ENCODE data around the gene ADGRE1.

The ADGRE1 gene

GRCh38 chr19:6886277-6886897, 992 bp upstream of the ADGRE1 start:
- H3K27me3 ChIP-seq (ENCODE audit: control insufficient read depth, insufficient read depth, low read length): no peaks in the 10 kb centered on the region; the same call in 1 of the 2 replicates

GRCh38 chr19:6888967-6889366, 1.6 kb downstream of the ADGRE1 start:
- H3K4me3 ChIP-seq (ENCODE audit: low read depth, low read length): no peak overlapping the region
- no peak overlapping the region for H3K9ac ChIP-seq (ENCODE audit: low read length)
- peaks cover 4% of the 10 kb centered on the region; the same call in 1 of the 2 replicates for H3K27me3 ChIP-seq (ENCODE audit: control insufficient read depth, insufficient read depth, low read length)
- no peak overlapping the region for H3K27ac ChIP-seq (ENCODE audit: low read depth, low read length)
- H3K36me3 ChIP-seq (ENCODE audit: control insufficient read depth, insufficient read depth, low read length): no peaks in the 10 kb centered on the region
- H3K4me1 ChIP-seq (ENCODE audit: control insufficient read depth, insufficient read depth, low read length): no peaks in the 10 kb centered on the region
- H3K9me3 ChIP-seq (ENCODE audit: control insufficient read depth, insufficient read depth, low read depth, low read length): peaks cover 36% of the 10 kb centered on the region; the same call in 1 of the 2 replicates

More at GRCh38 chr19:6886277-6886897, 992 bp upstream of the ADGRE1 start:
- H3K9ac ChIP-seq (ENCODE audit: low read length): no peak overlapping the region
- H3K27ac ChIP-seq (ENCODE audit: low read depth, low read length): no peak overlapping the region
- H3K4me1 ChIP-seq (ENCODE audit: control insufficient read depth, insufficient read depth, low read length): no peaks in the 10 kb centered on the region
- no peak overlapping the region for H3K4me3 ChIP-seq (ENCODE audit: low read depth, low read length)
- peaks cover 23% of the 10 kb centered on the region; the same call in 1 of the 2 replicates for H3K9me3 ChIP-seq (ENCODE audit: control insufficient read depth, insufficient read depth, low read depth, low read length)
- H3K36me3 ChIP-seq (ENCODE audit: control insufficient read depth, insufficient read depth, low read length): no peaks in the 10 kb centered on the region

- H3K4me3 ChIP-seq (ENCODE audit: low read depth, low read length): no peak overlapping the region
- no peaks in the 10 kb centered on the region for H3K36me3 ChIP-seq (ENCODE audit: control insufficient read depth, insufficient read depth, low read length)
- no peaks in the 10 kb centered on the region for H3K4me1 ChIP-seq (ENCODE audit: control insufficient read depth, insufficient read depth, low read length)
- no peak overlapping the region for H3K27ac ChIP-seq (ENCODE audit: low read depth, low read length)
- H3K9me3 ChIP-seq (ENCODE audit: control insufficient read depth, insufficient read depth, low read depth, low read length): peaks cover 51% of the 10 kb centered on the region
- peaks cover 4% of the 10 kb centered on the region; the same call in 1 of the 2 replicates for H3K27me3 ChIP-seq (ENCODE audit: control insufficient read depth, insufficient read depth, low read length)
- no peak overlapping the region for H3K9ac ChIP-seq (ENCODE audit: low read length)
Observed at GRCh38 chr19:6890401-6890913, 3.1 kb downstream of the ADGRE1 start.

- no peak overlapping the region for H3K9ac ChIP-seq (ENCODE audit: low read length)
- H3K27me3 ChIP-seq (ENCODE audit: control insufficient read depth, insufficient read depth, low read length): peaks cover 4% of the 10 kb centered on the region; the same call in 1 of the 2 replicates
- H3K4me3 ChIP-seq (ENCODE audit: low read depth, low read length): no peak overlapping the region
- H3K27ac ChIP-seq (ENCODE audit: low read depth, low read length): no peak overlapping the region
- H3K9me3 ChIP-seq (ENCODE audit: control insufficient read depth, insufficient read depth, low read depth, low read length): peaks cover 56% of the 10 kb centered on the region
- H3K36me3 ChIP-seq (ENCODE audit: control insufficient read depth, insufficient read depth, low read length): no peaks in the 10 kb centered on the region
- no peaks in the 10 kb centered on the region for H3K4me1 ChIP-seq (ENCODE audit: control insufficient read depth, insufficient read depth, low read length)
Observed at GRCh38 chr19:6890938-6891337, 3.6 kb downstream of the ADGRE1 start.

- no peak overlapping the region for H3K27ac ChIP-seq (ENCODE audit: low read depth, low read length)
- H3K36me3 ChIP-seq (ENCODE audit: control insufficient read depth, insufficient read depth, low read length): no peaks in the 10 kb centered on the region
- no peak overlapping the region for H3K9ac ChIP-seq (ENCODE audit: low read length)
- H3K4me3 ChIP-seq (ENCODE audit: low read depth, low read length): no peak overlapping the region
- peaks cover 4% of the 10 kb centered on the region; the same call in 1 of the 2 replicates for H3K27me3 ChIP-seq (ENCODE audit: control insufficient read depth, insufficient read depth, low read length)
- H3K4me1 ChIP-seq (ENCODE audit: control insufficient read depth, insufficient read depth, low read length): no peaks in the 10 kb centered on the region
- peaks cover 57% of the 10 kb centered on the region for H3K9me3 ChIP-seq (ENCODE audit: control insufficient read depth, insufficient read depth, low read depth, low read length)
Observed at GRCh38 chr19:6891761-6892385, 4.5 kb downstream of the ADGRE1 start.

DNA sequence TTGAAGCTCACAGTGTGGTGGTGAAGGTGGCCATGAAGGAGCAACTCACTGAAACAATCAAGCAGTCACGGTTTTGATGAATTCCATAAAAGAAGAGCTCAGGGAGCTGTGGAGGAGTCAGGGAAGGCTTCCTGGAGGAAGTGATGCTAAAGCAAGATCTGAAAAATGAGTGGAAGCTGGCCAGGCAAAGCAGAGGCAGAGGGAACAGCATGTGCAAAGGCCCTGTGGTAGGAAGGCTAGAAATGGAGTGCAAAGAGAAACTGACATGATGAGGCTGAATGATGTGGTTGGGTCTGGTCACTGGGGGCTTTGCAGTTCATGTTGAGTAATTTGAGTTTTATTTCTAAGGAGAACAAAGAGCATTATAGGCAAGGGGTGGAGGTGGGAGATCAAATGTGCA, 6.9 kb downstream of the ADGRE1 start:
- Histone ChIP-seq H3K4me3 (ENCODE audit: low read depth, low read length) (no peak overlapping the region), H3K9me3 (ENCODE audit: control insufficient read depth, insufficient read depth, low read depth, low read length) (peaks cover 52% of the 10 kb centered on the region), H3K9ac (ENCODE audit: low read length) (no peak overlapping the region)

GRCh38 chr19:6903446-6903845, 16.1 kb downstream of the ADGRE1 start:
- Histone ChIP-seq H3K4me1 (ENCODE audit: control insufficient read depth, insufficient read depth, low read length) (no peaks in the 10 kb centered on the region), H3K27me3 (ENCODE audit: control insufficient read depth, insufficient read depth, low read length) (no peaks in the 10 kb centered on the region; the same call in 1 of the 2 replicates), H3K27ac (ENCODE audit: low read depth, low read length) (no peak overlapping the region), H3K9me3 (ENCODE audit: control insufficient read depth, insufficient read depth, low read depth, low read length) (peaks cover 68% of the 10 kb centered on the region), H3K36me3 (ENCODE audit: control insufficient read depth, insufficient read depth, low read length) (no peaks in the 10 kb centered on the region), H3K9ac (ENCODE audit: low read length) (no peak overlapping the region), H3K4me3 (ENCODE audit: low read depth, low read length) (no peak overlapping the region)

More for the DNA sequence above, 6.9 kb downstream of the ADGRE1 start:
- Histone ChIP-seq H3K36me3 (ENCODE audit: control insufficient read depth, insufficient read depth, low read length) (no peaks in the 10 kb centered on the region), H3K27me3 (ENCODE audit: control insufficient read depth, insufficient read depth, low read length) (peaks cover 4% of the 10 kb centered on the region; the same call in 1 of the 2 replicates), H3K27ac (ENCODE audit: low read depth, low read length) (no peak overlapping the region), H3K4me1 (ENCODE audit: control insufficient read depth, insufficient read depth, low read length) (no peaks in the 10 kb centered on the region)

DNA sequence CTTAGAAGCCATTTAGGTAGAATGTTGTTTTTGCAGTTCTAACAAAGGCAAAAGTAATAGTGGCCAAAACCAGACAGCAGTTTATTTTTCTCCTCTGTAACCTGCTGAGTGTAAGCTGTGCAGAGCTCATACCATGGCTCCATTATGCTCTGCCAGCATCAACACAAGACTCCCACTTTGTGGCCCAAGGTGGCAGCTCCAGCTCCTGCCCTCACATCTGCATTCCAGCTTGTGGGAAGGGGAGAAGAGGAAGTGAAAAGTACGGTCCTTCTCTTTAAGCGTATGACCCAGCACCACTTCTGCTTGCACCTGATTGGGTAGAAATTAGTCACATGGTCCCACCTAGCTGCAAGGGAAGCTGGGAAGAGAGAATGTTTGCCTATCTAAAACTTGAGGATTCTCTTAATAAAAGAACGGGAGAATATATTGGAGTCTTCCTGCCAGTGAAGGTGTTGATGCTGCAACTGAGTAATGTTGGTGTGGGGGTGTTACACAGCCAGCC, 19.2 kb downstream of the ADGRE1 start:
- H3K4me1 ChIP-seq (ENCODE audit: control insufficient read depth, insufficient read depth, low read length): no peaks in the 10 kb centered on the region
- H3K9me3 ChIP-seq (ENCODE audit: control insufficient read depth, insufficient read depth, low read depth, low read length): peaks cover 64% of the 10 kb centered on the region
- no peak overlapping the region for H3K27ac ChIP-seq (ENCODE audit: low read depth, low read length)
- H3K36me3 ChIP-seq (ENCODE audit: control insufficient read depth, insufficient read depth, low read length): no peaks in the 10 kb centered on the region
- H3K4me3 ChIP-seq (ENCODE audit: low read depth, low read length): no peak overlapping the region
- no peaks in the 10 kb centered on the region for H3K27me3 ChIP-seq (ENCODE audit: control insufficient read depth, insufficient read depth, low read length)
- H3K9ac ChIP-seq (ENCODE audit: low read length): no peak overlapping the region

GRCh38 chr19:6911523-6911922, 24.1 kb downstream of the ADGRE1 start:
- Histone ChIP-seq H3K4me1 (ENCODE audit: control insufficient read depth, insufficient read depth, low read length) (no peaks in the 10 kb centered on the region), H3K9ac (ENCODE audit: low read length) (no peak overlapping the region), H3K4me3 (ENCODE audit: low read depth, low read length) (no peak overlapping the region), H3K36me3 (ENCODE audit: control insufficient read depth, insufficient read depth, low read length) (no peaks in the 10 kb centered on the region), H3K9me3 (ENCODE audit: control insufficient read depth, insufficient read depth, low read depth, low read length) (peaks cover 72% of the 10 kb centered on the region), H3K27ac (ENCODE audit: low read depth, low read length) (no peak overlapping the region), H3K27me3 (ENCODE audit: control insufficient read depth, insufficient read depth, low read length) (no peaks in the 10 kb centered on the region)

DNA sequence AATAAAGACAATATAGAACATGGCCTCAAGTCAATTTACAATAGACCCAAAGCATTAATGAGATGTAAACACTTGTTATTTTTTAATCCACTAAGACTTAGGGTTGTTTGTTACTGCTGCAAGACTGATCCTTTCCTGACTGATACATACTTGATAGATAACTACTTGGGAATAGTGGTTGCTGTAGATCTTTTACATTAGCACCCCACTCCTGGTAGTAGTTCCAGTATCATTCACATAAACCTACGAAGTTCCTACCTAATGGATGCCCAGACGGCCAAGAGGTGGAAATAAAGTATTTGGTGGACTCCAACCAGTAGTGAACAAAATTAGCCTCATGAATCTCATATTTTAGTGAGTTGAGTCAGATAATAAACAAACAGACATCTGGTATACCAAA, 26.9 kb downstream of the ADGRE1 start:
- Histone ChIP-seq H3K36me3 (ENCODE audit: control insufficient read depth, insufficient read depth, low read length) (no peaks in the 10 kb centered on the region), H3K27ac (ENCODE audit: low read depth, low read length) (no peak overlapping the region), H3K9ac (ENCODE audit: low read length) (no peak overlapping the region), H3K9me3 (ENCODE audit: control insufficient read depth, insufficient read depth, low read depth, low read length) (peaks cover 50% of the 10 kb centered on the region), H3K27me3 (ENCODE audit: control insufficient read depth, insufficient read depth, low read length) (no peaks in the 10 kb centered on the region), H3K4me1 (ENCODE audit: control insufficient read depth, insufficient read depth, low read length) (no peaks in the 10 kb centered on the region), H3K4me3 (ENCODE audit: low read depth, low read length) (no peak overlapping the region)

DNA sequence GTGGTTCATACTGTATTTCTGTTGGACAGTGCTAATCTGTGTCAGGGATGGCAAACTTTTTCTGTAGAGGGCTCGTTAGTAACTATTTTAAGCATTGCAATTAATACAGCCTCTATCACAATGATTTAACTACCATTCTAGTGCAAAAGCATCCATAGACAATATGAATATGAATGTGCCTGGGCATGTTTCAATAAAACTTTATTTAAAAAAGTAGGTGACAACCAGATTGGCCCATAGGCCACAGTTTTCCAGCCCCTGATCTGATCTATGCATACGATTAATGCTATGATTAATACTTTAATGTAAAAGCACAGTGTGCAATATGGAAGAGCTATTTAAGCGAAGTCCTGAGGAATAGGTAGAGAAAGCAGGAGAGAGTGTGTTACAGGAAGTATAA, 29.6 kb downstream of the ADGRE1 start:
- Histone ChIP-seq H3K4me1 (ENCODE audit: control insufficient read depth, insufficient read depth, low read length) (no peaks in the 10 kb centered on the region), H3K4me3 (ENCODE audit: low read depth, low read length) (no peak overlapping the region), H3K27me3 (ENCODE audit: control insufficient read depth, insufficient read depth, low read length) (no peaks in the 10 kb centered on the region), H3K9ac (ENCODE audit: low read length) (no peak overlapping the region), H3K9me3 (ENCODE audit: control insufficient read depth, insufficient read depth, low read depth, low read length) (peaks cover 58% of the 10 kb centered on the region), H3K27ac (ENCODE audit: low read depth, low read length) (no peak overlapping the region), H3K36me3 (ENCODE audit: control insufficient read depth, insufficient read depth, low read length) (no peaks in the 10 kb centered on the region)

Measured in HUES6 (cell line).